ENCODE results near the gene LSAMP.

GRCh38 chr3:115848641-115849040, 596.6 kb downstream of the LSAMP start:
- no peak for TF ChIP-seq CTCF (IDR thresholded peaks at IDR 0.05)
- TF ChIP-seq POLR2A (IDR thresholded peaks at IDR 0.05), result no peak
